ENCODE measurements around the gene ZEB1.
"Not testable (repeated sequence)": the region's sequence is repeated elsewhere in the genome, so short reads cannot be mapped to it uniquely, and the experiment has no call there.

Gene ZEB1

GRCh38 chr10:31426401-31426800 is 107.4 kb downstream of the ZEB1 start:
- Histone ChIP-seq H3K27ac (no peak overlapping the region), H3K27me3 (ENCODE audit: insufficient read depth, low read depth) (no peaks in the 10 kb centered on the region), H3K79me2 (ENCODE audit: insufficient read depth, low read depth) (peaks cover 60% of the 10 kb centered on the region; the same call in 1 of the 2 replicates), H3K4me1 (ENCODE audit: low read depth, poor library complexity, severe bottlenecking) (no peaks in the 10 kb centered on the region), H3K4me3 (IDR thresholded peaks at IDR 0.05; ENCODE audit: insufficient read depth, low read depth, low read length) (no peak overlapping the region), H2AFZ (ENCODE audit: low read depth) (no peak overlapping the region), H3K4me2 (no peak overlapping the region), H3K9ac (no peak overlapping the region), H3K36me3 (ENCODE audit: insufficient read depth) (no peaks in the 10 kb centered on the region), H4K20me1 (ENCODE audit: insufficient read depth) (peaks cover 5% of the 10 kb centered on the region)
- TF ChIP-seq CTCF (conservative IDR thresholded peaks at IDR 0.05; ENCODE audit: low read depth, low read length): no peak

GRCh38 chr10:31427334-31427733 is 108.3 kb downstream of the ZEB1 start:
- not testable (repeated sequence) for H2AFZ ChIP-seq (ENCODE audit: low read depth); H3K4me1 ChIP-seq (ENCODE audit: low read depth, poor library complexity, severe bottlenecking); H3K9ac ChIP-seq; H3K4me3 ChIP-seq (IDR thresholded peaks at IDR 0.05; ENCODE audit: insufficient read depth, low read depth, low read length); H4K20me1 ChIP-seq (ENCODE audit: insufficient read depth); H3K27ac ChIP-seq; H3K36me3 ChIP-seq (ENCODE audit: insufficient read depth); H3K27me3 ChIP-seq (ENCODE audit: insufficient read depth, low read depth); H3K4me2 ChIP-seq
- H3K79me2 ChIP-seq (ENCODE audit: insufficient read depth, low read depth): peaks cover 54% of the 10 kb centered on the region; the same call in 1 of the 2 replicates

- H3K4me3 ChIP-seq (IDR thresholded peaks at IDR 0.05; ENCODE audit: insufficient read depth, low read depth, low read length); H3K4me1 ChIP-seq (ENCODE audit: low read depth, poor library complexity, severe bottlenecking); H3K36me3 ChIP-seq (ENCODE audit: insufficient read depth); H3K4me2 ChIP-seq; H2AFZ ChIP-seq (ENCODE audit: low read depth); H3K27me3 ChIP-seq (ENCODE audit: insufficient read depth, low read depth); H4K20me1 ChIP-seq (ENCODE audit: insufficient read depth); H3K9ac ChIP-seq; H3K27ac ChIP-seq: not testable (repeated sequence)
- H3K79me2 ChIP-seq (ENCODE audit: insufficient read depth, low read depth): peaks cover 56% of the 10 kb centered on the region; the same call in 1 of the 2 replicates
Measured at GRCh38 chr10:31428499-31428898, 109.5 kb downstream of the ZEB1 start.

- Histone ChIP-seq H4K20me1 (ENCODE audit: insufficient read depth) (peaks cover 5% of the 10 kb centered on the region), H3K36me3 (ENCODE audit: insufficient read depth) (no peaks in the 10 kb centered on the region), H3K4me2 (no peak overlapping the region), H3K27me3 (ENCODE audit: insufficient read depth, low read depth) (no peaks in the 10 kb centered on the region), H3K79me2 (ENCODE audit: insufficient read depth, low read depth) (peaks cover 47% of the 10 kb centered on the region; the same call in 1 of the 2 replicates), H3K4me3 (IDR thresholded peaks at IDR 0.05; ENCODE audit: insufficient read depth, low read depth, low read length) (no peak overlapping the region), H3K4me1 (ENCODE audit: low read depth, poor library complexity, severe bottlenecking) (no peaks in the 10 kb centered on the region), H2AFZ (ENCODE audit: low read depth) (no peak overlapping the region), H3K9ac (no peak overlapping the region), H3K27ac (no peak overlapping the region)
- TF ChIP-seq CTCF (conservative IDR thresholded peaks at IDR 0.05; ENCODE audit: low read depth, low read length): no peak
Measured at GRCh38 chr10:31431021-31431420, 112.0 kb downstream of the ZEB1 start.

GRCh38 chr10:31437959-31438358 is 118.9 kb downstream of the ZEB1 start:
- Histone ChIP-seq H3K27me3 (ENCODE audit: insufficient read depth, low read depth) (no peaks in the 10 kb centered on the region), H3K79me2 (ENCODE audit: insufficient read depth, low read depth) (peaks cover 41% of the 10 kb centered on the region; the same call in 1 of the 2 replicates), H3K4me1 (ENCODE audit: low read depth, poor library complexity, severe bottlenecking) (no peaks in the 10 kb centered on the region), H3K36me3 (ENCODE audit: insufficient read depth) (no peaks in the 10 kb centered on the region), H3K4me2 (no peak overlapping the region), H3K27ac (no peak overlapping the region), H2AFZ (ENCODE audit: low read depth) (no peak overlapping the region), H3K4me3 (IDR thresholded peaks at IDR 0.05; ENCODE audit: insufficient read depth, low read depth, low read length) (no peak overlapping the region), H4K20me1 (ENCODE audit: insufficient read depth) (no peaks in the 10 kb centered on the region), H3K9ac (no peak overlapping the region)
- no peak for TF ChIP-seq CTCF (conservative IDR thresholded peaks at IDR 0.05; ENCODE audit: low read depth, low read length)
